ENCODE measurements around the gene DSN1.
A peak's percentile ranks its signal among the peaks of the same experiment; 100 is the strongest.

- TF ChIP-seq POLR2A (IDR thresholded peaks at IDR 0.05) (no peak), CTCF (IDR thresholded peaks at IDR 0.05) (peak in 5 of 6 experiments; percentile 58 to 80 (median 70))
Observed at GRCh38 chr20:36754656-36755222, 18.8 kb downstream of the DSN1 start.
